ENCODE data around the gene ADAMTS8.
A peak's percentile ranks its signal among the peaks of the same experiment; 100 is the strongest.

Gene ADAMTS8

GRCh38 chr11:130389335-130389935, 39.0 kb downstream of the ADAMTS8 start:
- no peak for DNase-seq

DNA sequence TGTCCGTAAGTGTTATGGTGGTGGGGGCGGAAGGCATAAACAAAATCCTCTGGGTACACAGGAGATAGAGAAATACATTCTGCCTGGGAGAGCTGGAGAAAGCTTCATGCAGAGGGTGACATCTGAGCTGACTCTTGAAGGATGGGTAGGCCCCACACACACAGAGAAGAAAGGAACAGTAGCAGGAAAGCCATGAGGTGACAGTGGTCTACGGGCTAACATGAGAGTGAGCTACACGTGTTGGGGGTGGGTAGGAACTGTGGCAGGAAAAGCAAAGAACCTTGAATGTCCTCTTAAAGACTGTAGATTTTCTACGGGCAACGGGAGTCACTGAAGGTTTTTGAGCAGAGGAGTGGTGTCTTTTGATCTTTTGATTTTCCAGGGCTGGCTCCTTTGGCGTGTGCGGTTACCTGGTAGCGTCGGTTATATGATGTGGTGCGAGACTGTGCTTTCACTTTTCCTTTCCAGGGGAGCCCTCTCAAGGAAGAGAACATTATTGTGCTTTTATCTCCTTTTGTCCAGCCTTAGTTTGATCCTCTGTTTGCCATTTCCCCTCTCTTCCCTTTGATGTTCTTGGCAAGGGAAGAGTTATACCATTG, 39.7 kb downstream of the ADAMTS8 start:
- no peak for DNase-seq

DNA sequence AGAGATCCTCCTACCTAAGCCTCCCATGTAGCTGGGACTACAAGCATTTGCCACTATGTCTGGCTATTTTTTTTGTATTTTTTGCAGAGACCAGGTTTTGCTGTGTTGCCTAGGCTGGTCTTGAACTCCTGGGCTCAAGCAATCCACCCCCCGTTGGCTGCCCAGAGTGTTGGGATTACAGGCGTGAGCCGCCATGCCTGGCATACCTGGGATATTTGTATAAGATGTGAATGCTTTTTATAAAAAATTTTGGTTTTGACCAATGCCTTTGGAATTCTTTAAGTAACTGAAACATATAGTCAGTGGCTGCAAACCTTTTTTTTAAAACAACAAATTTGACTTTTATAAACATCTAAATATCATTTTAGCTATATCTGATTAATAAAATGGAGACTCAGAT, 42.4 kb downstream of the ADAMTS8 start:
- DNase-seq = peak; percentile 9

DNA sequence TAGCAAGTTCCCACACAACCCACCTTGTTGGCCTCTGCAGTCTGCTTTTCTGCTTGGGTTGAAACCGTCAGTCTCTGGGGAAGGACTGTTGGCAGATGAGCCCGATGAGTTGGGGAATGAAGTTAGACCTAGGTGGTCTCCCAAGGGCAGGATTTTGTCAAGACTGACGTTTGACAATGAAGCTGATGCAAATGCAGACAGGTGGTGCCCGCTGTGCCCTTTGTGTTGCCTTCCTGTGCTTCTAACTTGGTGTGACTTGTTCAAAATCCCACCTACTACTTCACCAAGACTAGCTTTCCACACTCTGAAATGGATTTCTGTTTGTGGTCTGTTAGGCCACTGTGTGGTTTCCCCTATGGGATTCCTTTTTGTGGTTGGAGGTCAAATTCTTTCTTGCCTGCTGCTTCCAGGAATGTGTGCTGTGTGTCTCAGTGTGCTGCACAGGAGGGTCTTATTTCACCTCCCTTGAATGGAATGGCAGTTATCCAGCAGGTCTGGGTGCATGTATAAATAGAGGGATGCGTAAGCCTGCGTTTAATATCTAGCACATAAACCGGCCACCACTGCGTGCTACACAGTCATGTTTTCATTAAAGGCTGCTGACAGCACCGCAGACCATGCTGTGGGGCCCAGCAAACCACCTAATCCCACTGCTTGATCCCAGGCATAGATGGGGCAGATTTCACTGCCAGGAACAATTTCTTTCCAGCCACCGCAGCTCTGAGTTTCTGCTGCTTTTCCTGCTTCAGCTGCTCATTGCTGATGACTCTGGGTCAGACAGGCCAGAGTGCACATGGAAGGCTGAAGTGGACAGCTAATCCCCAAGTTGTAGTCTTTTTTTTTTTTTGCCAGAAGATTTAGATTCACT, 44.8 kb downstream of the ADAMTS8 start:
- DNase-seq = peak; percentile 62

GRCh38 chr11:130381317-130381716, 47.1 kb downstream of the ADAMTS8 start:
- no peak for DNase-seq

GRCh38 chr11:130380778-130381177, 47.6 kb downstream of the ADAMTS8 start:
- DNase-seq = no peak

DNA sequence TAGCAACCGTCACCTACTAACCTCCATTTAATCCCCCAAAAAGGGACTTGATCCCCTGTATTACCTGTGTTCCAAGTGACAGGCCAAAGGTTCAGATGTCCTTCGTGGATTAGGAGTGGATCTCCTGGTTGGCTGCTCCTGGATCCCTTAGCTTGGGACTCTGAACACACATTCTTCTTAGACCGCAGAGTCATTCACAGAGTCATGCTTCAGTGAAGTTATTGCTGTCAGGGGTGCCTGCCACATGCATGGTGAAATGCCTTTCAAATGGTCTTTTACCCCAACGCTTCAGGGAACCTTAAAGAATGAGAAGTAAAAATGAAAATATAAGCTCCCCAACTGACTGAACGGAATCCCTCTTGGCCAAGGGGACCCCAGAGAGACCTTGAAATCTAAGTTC, 49.1 kb downstream of the ADAMTS8 start:
- DNase-seq = no peak

DNA sequence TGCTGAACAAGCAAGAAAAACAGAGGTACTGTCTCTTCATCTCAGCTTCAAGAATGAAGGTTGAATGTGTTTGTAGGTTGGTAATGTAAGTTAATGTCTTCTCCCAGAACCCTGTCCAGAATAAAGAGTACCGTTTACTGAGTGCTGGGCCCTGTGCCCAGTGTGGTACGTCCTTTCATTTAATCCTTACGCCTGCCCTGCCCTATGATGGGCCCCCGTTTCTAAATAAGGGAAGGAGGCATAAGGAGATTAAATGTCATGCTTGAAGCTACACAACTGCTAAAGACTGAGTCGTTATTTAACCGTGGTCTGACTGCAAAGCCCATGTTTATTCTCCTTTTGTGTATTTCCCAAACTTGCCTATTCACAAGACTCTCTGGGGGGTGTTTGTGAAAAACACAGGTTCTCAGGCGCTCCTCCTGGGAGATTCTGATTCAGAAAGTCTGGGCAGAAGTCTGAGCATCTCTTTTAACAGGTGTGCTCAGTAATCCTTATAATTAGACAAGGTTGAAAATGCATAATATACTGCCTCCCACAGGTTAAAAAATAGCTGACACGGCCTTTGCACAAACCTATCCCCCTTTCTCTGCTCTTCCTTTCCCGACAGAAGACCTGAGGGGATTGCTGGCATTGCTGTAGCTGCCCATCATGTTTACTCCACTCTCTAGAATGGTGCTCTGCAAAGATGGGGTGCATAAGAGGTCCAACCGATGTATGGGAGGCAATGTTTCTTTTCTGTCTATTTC, 57.4 kb downstream of the ADAMTS8 start:
- DNase-seq = no peak

GRCh38 chr11:130369713-130370112, 58.7 kb downstream of the ADAMTS8 start:
- DNase-seq = no peak

DNA sequence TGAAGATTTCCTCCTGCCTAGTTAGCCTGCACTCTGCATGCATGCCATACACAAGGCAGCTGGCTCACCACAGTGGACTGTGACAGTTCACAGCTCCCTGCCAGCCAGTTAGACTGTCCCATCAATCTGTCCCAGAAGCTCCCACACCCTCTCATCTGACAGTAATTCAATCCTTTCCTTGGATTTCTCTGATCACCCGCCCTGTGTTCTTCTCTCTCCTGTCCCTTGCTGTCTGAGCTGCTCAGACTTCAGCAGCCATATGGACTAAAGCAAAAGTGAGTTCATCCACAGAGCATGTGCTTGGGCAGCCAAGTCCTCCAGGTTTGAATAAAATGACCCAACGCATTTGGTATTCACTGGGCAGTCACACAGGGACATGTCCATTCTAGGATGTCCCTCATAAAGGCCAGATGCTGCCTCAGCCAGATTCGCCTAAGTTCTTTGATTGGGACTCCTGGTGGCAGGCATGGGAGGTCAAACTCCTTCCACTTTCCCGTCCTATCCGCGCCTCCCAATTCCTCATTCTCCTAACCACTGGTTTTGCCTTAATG, 59.2 kb downstream of the ADAMTS8 start:
- DNase-seq = peak; percentile 61

DNA sequence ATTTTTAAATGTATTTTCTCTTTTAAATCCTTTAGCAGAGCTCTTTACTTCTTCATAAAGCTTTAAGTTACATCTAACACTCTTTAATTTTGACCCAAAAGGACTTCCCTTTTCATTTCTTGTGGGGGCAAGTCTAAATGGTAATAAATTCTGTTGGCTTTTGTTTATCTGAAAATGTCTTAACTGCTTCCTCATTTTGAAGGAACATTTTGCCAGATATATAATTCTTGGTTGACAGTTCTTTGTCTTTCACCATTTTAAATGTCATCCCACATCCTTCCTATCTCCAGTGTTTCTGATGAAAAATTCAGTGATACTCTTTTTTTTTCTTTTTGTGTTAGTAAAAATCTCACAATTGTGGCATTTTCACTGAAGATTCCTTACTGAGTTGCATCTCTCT, 69.0 kb downstream of the ADAMTS8 start:
- DNase-seq = no peak

GRCh38 chr11:130358398-130358797, 70.0 kb downstream of the ADAMTS8 start:
- no peak for DNase-seq
